ENCODE measurements around the gene RNU5B-1. TPM values are rescaled to one million over a fixed set of nuclear protein-coding genes. Genes with fewer than 3 reads are reported as not detected.
A peak's percentile ranks its signal among the peaks of the same experiment; 100 is the strongest.

Gene RNU5B-1
- total and polyA plus RNA-seq, 2 of the 4 experiments (the other 2 are of a cell fraction) = not detected

DNA sequence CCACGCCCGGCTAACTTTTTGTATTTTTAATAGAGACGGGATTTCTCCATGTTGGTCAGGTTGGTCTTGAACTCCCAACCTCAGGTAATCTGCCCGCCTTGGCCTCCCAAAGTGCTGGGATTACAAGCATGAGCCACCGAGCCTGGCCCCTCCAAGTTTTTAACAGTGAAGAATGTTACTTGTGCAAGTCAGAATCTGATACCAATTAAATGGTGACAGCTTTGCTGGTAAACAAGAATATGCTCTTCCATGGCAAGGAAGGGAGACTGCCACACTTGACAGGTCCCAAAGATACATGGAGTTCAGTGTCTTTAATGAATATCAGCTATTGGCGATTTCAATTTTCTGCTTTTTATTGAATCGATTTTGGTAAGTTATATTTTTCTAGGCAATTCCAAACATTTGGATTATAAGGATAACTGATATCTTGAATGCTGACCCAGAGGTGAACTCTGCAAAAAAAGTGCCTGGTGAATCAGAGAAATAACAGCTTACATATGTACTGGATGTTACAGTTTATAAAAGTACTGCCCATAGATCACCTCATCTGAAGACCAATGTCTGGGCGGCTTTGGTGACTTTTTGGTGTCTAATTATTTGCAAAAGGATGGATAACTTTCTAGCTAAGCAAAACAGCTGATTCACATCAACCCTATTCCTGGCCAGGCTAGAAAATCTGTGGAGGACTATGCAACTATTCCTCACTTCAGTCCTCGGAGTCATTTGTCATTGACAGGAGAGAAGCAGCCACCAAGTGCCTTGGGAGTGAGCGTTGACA is 19.0 kb upstream of the RNU5B-1 start:
- no peaks in the 10 kb centered on the region for H3K36me3 ChIP-seq (ENCODE audit: control insufficient read depth, insufficient read depth, low read length)
- peak overlapping the region; percentile 48 for H2BK5ac ChIP-seq (ENCODE audit: low read depth, low read length, poor library complexity, severe bottlenecking)
- H2BK15ac ChIP-seq (ENCODE audit: low read depth, low read length) = no peak overlapping the region
- no peaks in the 10 kb centered on the region for H3K9me3 ChIP-seq (ENCODE audit: control insufficient read depth, insufficient read depth, low read length)
- H2AFZ ChIP-seq (replicated peaks; ENCODE audit: low read length, poor library complexity) = peak overlapping the region; percentile 98
- dilution Hi-C loops (cut with HindIII; ENCODE audit: low sequenced_read_pairs, unreplicated experiment) = no loop called here
- H3K18ac ChIP-seq (ENCODE audit: low read depth, low read length) = peak overlapping the region; percentile 78
- H3K56ac ChIP-seq (ENCODE audit: extremely low read depth, insufficient read depth, low read length) = no peak overlapping the region
- in situ Hi-C loops (cut with MboI; ENCODE audit: low sequenced_read_pairs) = no loop called here
- DNase-seq = peak; percentile 58
- H3K9me1 ChIP-seq (ENCODE audit: insufficient read depth, low read length) = peaks cover 3% of the 10 kb centered on the region; the same call in 1 of the 2 replicates
- H3K4ac ChIP-seq (ENCODE audit: low read depth, low read length) = peak overlapping the region; percentile 42
- H2BK120ac ChIP-seq (ENCODE audit: low read depth, low read length) = no peak overlapping the region
- peaks cover 0 to 21% of the 10 kb centered on the region in 2 experiments; a peak in 3 of 4 replicates for H3K79me1 ChIP-seq (ENCODE audit: low read depth in 1 of 2, low read length in 2 of 2)
- BruUV-seq (replicated peaks) = no TSS peak
- H3K4me3 ChIP-seq (ENCODE audit: insufficient read depth, low read depth, low read length) = peak overlapping the region; percentile 84
- peak overlapping the region; percentile 14 for H3K27ac ChIP-seq (ENCODE audit: insufficient read depth, low read length)
- H4K5ac ChIP-seq (ENCODE audit: low read depth, low read length) = peak overlapping the region; percentile 76
- H2AK9ac ChIP-seq (replicated peaks; ENCODE audit: low read depth, low read length, poor library complexity) = peak overlapping the region; percentile 10
- H4K91ac ChIP-seq (ENCODE audit: insufficient read depth, low read depth, low read length) = peak overlapping the region; percentile 18; the same call in 1 of the 2 replicates
- peak overlapping the region; percentile 94 for H3K4me2 ChIP-seq (ENCODE audit: low read depth, low read length)
- intact Hi-C loops (cut with micrococcal nuclease) = no loop called here
- no peaks in the 10 kb centered on the region for H4K20me1 ChIP-seq (ENCODE audit: insufficient read depth, low read length)
- peak; percentile 19; the same call in 1 of the 2 replicates for ATAC-seq (ENCODE audit: low read depth)
- peak overlapping the region; percentile 80 for H3K23ac ChIP-seq (ENCODE audit: low read depth, low read length)
- ChIA-PET CTCF (interaction anchor here (0.7 to 0.8 kb wide), 2 partner anchors 13 to 406 kb away, joined by 4 to 6 read pairs; no protein-coding TSS in a partner anchor), POLR2A (ENCODE audit: unreplicated experiment) (interaction anchor here (0.6 to 2.0 kb wide), 2 partner anchors 19 to 1426 kb away, joined by 4 to 6 read pairs; partner anchors contain the start of gene RNU5B-1)
- 0 out of 2 replicates have a peak overlapping the region, but pooled peaks have one; percentile 6 for H2AK5ac ChIP-seq (ENCODE audit: low read depth, low read length)
- peaks cover 4% of the 10 kb centered on the region for H3K27me3 ChIP-seq (ENCODE audit: control insufficient read depth, insufficient read depth, low read length)
- no peak overlapping the region for H2BK20ac ChIP-seq (ENCODE audit: low read depth, low read length)
- H4K8ac ChIP-seq (ENCODE audit: low read depth in 2 of 2, low read length in 2 of 2) = peak overlapping the region; percentile 32 to 34; a peak in 3 of 4 replicates
- peak overlapping the region; percentile 15 for H3K14ac ChIP-seq (replicated peaks; ENCODE audit: low read depth, low read length)
- peak overlapping the region; percentile 48 for H3K9ac ChIP-seq (ENCODE audit: low read depth, low read length)
- peaks cover 11% of the 10 kb centered on the region for H3K4me1 ChIP-seq (ENCODE audit: control insufficient read depth, insufficient read depth, low read length)
- 0% methylated on average over 1 of the region's 10 CpGs; no CpG with 5 or more reads in 1 of the 2 experiments for WGBS, 2 experiments (ENCODE audit: extremely low coverage in 2 of 2, insufficient read length in 1 of 2)
- no peak for TF ChIP-seq SMC3 (IDR thresholded peaks at IDR 0.05; ENCODE audit: low read depth, low read length)
- no peak for TF ChIP-seq POLR2A (IDR thresholded peaks at IDR 0.05; ENCODE audit: low read depth, low read length)
- TF ChIP-seq MAFK (IDR thresholded peaks at IDR 0.05; ENCODE audit: low read depth, low read length) = no peak
- TF ChIP-seq, protein P1, sequence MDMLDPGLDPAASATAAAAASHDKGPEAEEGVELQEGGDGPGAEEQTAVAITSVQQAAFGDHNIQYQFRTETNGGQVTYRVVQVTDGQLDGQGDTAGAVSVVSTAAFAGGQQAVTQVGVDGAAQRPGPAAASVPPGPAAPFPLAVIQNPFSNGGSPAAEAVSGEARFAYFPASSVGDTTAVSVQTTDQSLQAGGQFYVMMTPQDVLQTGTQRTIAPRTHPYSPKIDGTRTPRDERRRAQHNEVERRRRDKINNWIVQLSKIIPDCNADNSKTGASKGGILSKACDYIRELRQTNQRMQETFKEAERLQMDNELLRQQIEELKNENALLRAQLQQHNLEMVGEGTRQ (IDR thresholded peaks at IDR 0.05; ENCODE audit: low read depth, low read length) = no peak
- no peak for TF ChIP-seq CEBPB (IDR thresholded peaks at IDR 0.05; ENCODE audit: low read depth, low read length)
- TF ChIP-seq, protein P2, sequence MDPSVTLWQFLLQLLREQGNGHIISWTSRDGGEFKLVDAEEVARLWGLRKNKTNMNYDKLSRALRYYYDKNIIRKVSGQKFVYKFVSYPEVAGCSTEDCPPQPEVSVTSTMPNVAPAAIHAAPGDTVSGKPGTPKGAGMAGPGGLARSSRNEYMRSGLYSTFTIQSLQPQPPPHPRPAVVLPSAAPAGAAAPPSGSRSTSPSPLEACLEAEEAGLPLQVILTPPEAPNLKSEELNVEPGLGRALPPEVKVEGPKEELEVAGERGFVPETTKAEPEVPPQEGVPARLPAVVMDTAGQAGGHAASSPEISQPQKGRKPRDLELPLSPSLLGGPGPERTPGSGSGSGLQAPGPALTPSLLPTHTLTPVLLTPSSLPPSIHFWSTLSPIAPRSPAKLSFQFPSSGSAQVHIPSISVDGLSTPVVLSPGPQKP (IDR thresholded peaks at IDR 0.05; ENCODE audit: borderline replicate concordance, low read depth, low read length) = no peak
- TF ChIP-seq BHLHE40 (IDR thresholded peaks at IDR 0.05; ENCODE audit: low read depth, low read length) = no peak
- no peak for TF ChIP-seq FOS (IDR thresholded peaks at IDR 0.05; ENCODE audit: low read depth, low read length)
- no peak for TF ChIP-seq CTCF (conservative IDR thresholded peaks at IDR 0.05; ENCODE audit: low read depth, low read length)
- no peak for TF ChIP-seq MAZ (IDR thresholded peaks at IDR 0.05; ENCODE audit: borderline replicate concordance, low read depth, low read length)
- no peak for TF ChIP-seq MXI1 (IDR thresholded peaks at IDR 0.05; ENCODE audit: borderline replicate concordance, low read depth, low read length)
- no peak for TF ChIP-seq RCOR1 (IDR thresholded peaks at IDR 0.05; ENCODE audit: insufficient replicate concordance, low read length)
- TF ChIP-seq CHD1 (IDR thresholded peaks at IDR 0.05; ENCODE audit: low read depth, low read length) = no peak
- no peak for TF ChIP-seq NFE2L2 (IDR thresholded peaks at IDR 0.05; ENCODE audit: low read depth, low read length)
